ENCODE data around the gene KRT20.

Gene KRT20

GRCh38 chr17:40883031-40883430, 2.0 kb downstream of the KRT20 start:
- no peak for TF ChIP-seq CTCF (IDR thresholded peaks at IDR 0.05)
- DNase-seq (ENCODE audit: low spot score), result no peak
- no peak overlapping the region for H3K4me3 ChIP-seq
- no peak overlapping the region for H3K27ac ChIP-seq

DNA sequence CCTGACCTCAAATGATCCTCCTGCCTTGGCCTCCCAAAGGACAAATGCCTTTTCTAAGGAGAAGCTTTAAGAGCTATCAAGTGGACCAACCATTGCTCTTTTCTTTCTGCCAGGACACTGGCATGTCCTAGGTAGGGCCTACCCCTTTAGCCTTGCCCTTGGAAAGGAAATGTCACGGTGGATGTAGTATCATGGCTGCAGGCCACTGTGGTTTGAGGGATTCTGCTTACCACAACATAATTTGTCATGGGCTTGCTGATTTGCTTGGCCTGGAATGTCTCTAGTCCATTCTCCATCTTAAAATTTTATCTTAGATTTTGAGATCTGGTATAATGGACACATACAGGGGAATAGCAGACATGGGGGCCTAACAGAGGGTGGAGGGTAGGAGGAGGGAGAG, 6.0 kb downstream of the KRT20 start:
- DNase-seq (ENCODE audit: low spot score), result no peak
- no peak overlapping the region for H3K27ac ChIP-seq
- H3K4me3 ChIP-seq, result no peak overlapping the region
- TF ChIP-seq CTCF (IDR thresholded peaks at IDR 0.05), result no peak

DNA sequence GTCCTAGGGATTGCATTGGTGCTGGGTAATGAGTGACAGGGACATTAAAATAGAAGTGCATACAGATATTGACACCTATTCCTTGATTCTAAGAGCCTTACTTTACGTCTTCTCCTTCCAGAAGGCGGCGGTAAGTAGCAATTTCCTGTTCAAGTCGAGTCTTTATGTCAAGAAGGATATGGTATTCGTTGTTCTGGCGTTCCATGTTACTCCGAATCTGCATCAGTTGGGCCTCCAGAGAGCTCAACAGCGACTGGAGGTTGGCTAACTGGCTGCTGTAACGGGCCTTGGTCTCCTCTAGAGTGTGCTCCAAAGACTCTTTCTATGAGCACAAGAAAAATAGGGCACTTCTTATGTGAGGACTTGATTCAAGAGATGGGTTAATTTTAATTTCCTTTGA, 7.0 kb downstream of the KRT20 start:
- H3K4me3 ChIP-seq, result no peak overlapping the region
- no peak overlapping the region for H3K27ac ChIP-seq
- no peak for DNase-seq (ENCODE audit: low spot score)
- no peak for TF ChIP-seq CTCF (IDR thresholded peaks at IDR 0.05)

- no peak for TF ChIP-seq CTCF (IDR thresholded peaks at IDR 0.05)
Observed at GRCh38 chr17:40873801-40874200, 11.2 kb downstream of the KRT20 start.

GRCh38 chr17:40873255-40873654, 11.8 kb downstream of the KRT20 start:
- TF ChIP-seq CTCF (IDR thresholded peaks at IDR 0.05), result no peak
- no peak overlapping the region for H3K4me3 ChIP-seq
- no peak overlapping the region for H3K27ac ChIP-seq
- DNase-seq (ENCODE audit: low spot score), result no peak

More at GRCh38 chr17:40873801-40874200, 11.2 kb downstream of the KRT20 start:
- Histone ChIP-seq H3K27ac (no peak overlapping the region), H3K4me3 (no peak overlapping the region)
- DNase-seq (ENCODE audit: low spot score), result no peak

DNA sequence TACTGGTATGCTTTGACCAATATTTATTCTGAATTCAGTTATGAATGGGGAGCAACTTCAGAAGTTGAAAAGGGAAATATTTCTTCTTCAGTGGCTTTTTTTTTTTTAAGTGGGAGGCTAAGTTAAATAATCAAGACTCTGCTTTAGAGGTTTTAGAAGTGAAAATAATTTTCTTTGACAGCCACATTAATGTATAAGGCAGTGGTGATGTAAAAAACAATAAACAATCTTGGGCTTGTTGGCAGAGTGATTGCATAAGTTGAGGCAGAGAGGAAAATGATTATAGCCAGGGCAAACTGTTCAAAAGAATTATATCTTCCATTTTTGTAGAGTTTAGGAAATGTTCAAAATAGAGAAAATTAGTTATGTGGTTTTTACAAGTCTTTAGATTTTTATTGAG, 12.6 kb downstream of the KRT20 start:
- no peak overlapping the region for H3K4me3 ChIP-seq
- no peak for TF ChIP-seq CTCF (IDR thresholded peaks at IDR 0.05)
- DNase-seq (ENCODE audit: low spot score), result no peak
- H3K27ac ChIP-seq, result no peak overlapping the region

GRCh38 chr17:40871316-40871715, 13.7 kb downstream of the KRT20 start:
- no peak overlapping the region for H3K4me3 ChIP-seq
- TF ChIP-seq CTCF (IDR thresholded peaks at IDR 0.05), result no peak
- no peak overlapping the region for H3K27ac ChIP-seq
- DNase-seq (ENCODE audit: low spot score), result no peak

Data from coronary artery (tissue), 2 donors.